Fibroblast of mammary gland (primary cell): ENCODE data around the gene ANKRD1.

Experiments
- DNase-seq: peaks from one replicate; pipeline ENCODE4 v3.0.0-alpha.2; 2010; ENCODE audit warnings: low read depth
- H3K4me3 ChIP-seq: 2 replicates; pipeline ENCODE4 v1.5.1; 2011; ENCODE audit warnings: low read depth, mild to moderate bottlenecking, low read length, moderate library complexity; ENCODE audit not compliant: control insufficient read depth
- CTCF ChIP-seq: conservative IDR thresholded peaks from 2 replicates; pipeline ENCODE4 v1.5.1; 2011; ENCODE audit warnings: low read depth, low read length, inconsistent platforms; ENCODE audit not compliant: control insufficient read depth, insufficient read depth

The ANKRD1 gene

GRCh38 chr10:90925079-90926029 lies 4.5 kb upstream of the ANKRD1 start:
- TF ChIP-seq CTCF = no peak
- no peak for DNase-seq
- no peak overlapping the region for H3K4me3 ChIP-seq

- no peak for DNase-seq
- TF ChIP-seq CTCF = no peak
- no peak overlapping the region for H3K4me3 ChIP-seq
Measured at GRCh38 chr10:90924552-90924951, 3.7 kb upstream of the ANKRD1 start.

GRCh38 chr10:90923111-90923731 lies 2.3 kb upstream of the ANKRD1 start:
- no peak for DNase-seq

GRCh38 chr10:90921906-90922305 lies 1.0 kb upstream of the ANKRD1 start:
- DNase-seq = no peak
- TF ChIP-seq CTCF = no peak
- no peak overlapping the region for H3K4me3 ChIP-seq

More at GRCh38 chr10:90923111-90923731, 2.3 kb upstream of the ANKRD1 start:
- H3K4me3 ChIP-seq = no peak overlapping the region
- no peak for TF ChIP-seq CTCF

- no peak for TF ChIP-seq CTCF
- no peak overlapping the region for H3K4me3 ChIP-seq
Measured at GRCh38 chr10:90919683-90920574, 958 bp downstream of the ANKRD1 start.

GRCh38 chr10:90917968-90918318 lies 2.9 kb downstream of the ANKRD1 start:
- DNase-seq = no peak
- TF ChIP-seq CTCF = no peak
- H3K4me3 ChIP-seq = no peak overlapping the region

More at GRCh38 chr10:90919683-90920574, 958 bp downstream of the ANKRD1 start:
- DNase-seq = no peak
